ENCODE measurements around the gene USP12. TPM values are rescaled to one million over a fixed set of nuclear protein-coding genes. Genes with fewer than 3 reads are reported as not detected.

Gene USP12
- total and polyA plus RNA-seq, 3 donors from 2014 or later, result 24.3 to 30.2 (median 26.1) TPM

DNA sequence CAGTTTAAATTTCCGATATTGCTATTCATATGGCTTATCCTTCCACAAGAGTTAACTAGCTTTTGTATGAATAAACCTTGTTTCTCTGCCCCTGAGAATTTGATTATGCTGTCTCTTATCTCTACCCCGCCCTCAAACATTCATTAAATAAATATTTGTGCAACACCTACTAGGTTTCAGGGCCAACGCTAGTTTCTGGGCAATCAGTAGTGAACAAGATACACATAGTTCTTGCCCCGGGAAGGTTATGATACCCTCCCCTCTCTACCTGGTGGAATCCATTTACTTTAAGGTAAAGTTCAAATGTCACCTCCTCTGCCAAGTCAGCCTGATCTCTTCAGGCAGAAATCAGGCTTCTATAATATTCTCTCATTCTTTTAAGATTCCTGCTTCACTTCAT lies 16.6 kb upstream of the USP12 start:
- no peaks in the 10 kb centered on the region for H3K4me1 ChIP-seq
- no peaks in the 10 kb centered on the region for H3K36me3 ChIP-seq (ENCODE audit: low read depth, missing control alignments)
- H3K27me3 ChIP-seq, result no peaks in the 10 kb centered on the region
- H3K9me3 ChIP-seq, result no peaks in the 10 kb centered on the region
- no peak for DNase-seq
- H3K27ac ChIP-seq, result no peak overlapping the region
- 89 to 91% methylated on average over 4 of the region's 4 CpGs for WGBS, 2 donors
- no peak for TF ChIP-seq POLR2A (IDR thresholded peaks at IDR 0.05)
- TF ChIP-seq CTCF (IDR thresholded peaks at IDR 0.05), result no peak
- intact Hi-C loops (cut with DNase I; ENCODE audit: low total_unique reads), result no loop called here
- H3K4me3 ChIP-seq, result no peak overlapping the region

DNA sequence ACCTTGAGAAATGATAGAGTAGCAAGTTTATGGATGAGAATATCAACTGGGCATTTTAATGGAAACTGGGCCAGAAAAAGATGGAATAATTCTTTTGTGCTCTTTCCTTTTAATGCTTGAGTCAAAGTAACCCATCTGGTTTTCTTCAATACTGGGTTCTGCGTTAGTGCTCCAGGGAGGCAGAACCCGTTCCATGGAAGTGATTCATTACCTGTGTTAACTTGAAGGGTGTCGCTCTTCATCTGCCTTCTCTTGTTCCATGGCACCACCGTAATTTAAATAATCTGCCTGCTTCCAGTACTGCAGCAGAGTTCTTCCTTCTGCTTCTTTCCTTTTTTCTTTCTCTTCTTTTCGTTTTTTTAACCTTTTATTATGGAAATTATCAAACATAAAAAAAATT lies 14.7 kb upstream of the USP12 start:
- 66 to 69% methylated on average over 5 of the region's 5 CpGs for WGBS, 2 donors
- intact Hi-C loops (cut with DNase I; ENCODE audit: low total_unique reads), result no loop called here
- no peak for DNase-seq

GRCh38 chr13:27183561-27184147 lies 12.0 kb upstream of the USP12 start:
- no peaks in the 10 kb centered on the region for H3K36me3 ChIP-seq (ENCODE audit: low read depth, missing control alignments)
- TF ChIP-seq CTCF (IDR thresholded peaks at IDR 0.05), result no peak
- TF ChIP-seq POLR2A (IDR thresholded peaks at IDR 0.05), result no peak
- WGBS, 2 donors, result 81 to 83% methylated on average over 9 of the region's 9 CpGs
- no peak overlapping the region for H3K4me3 ChIP-seq
- H3K27me3 ChIP-seq, result no peaks in the 10 kb centered on the region
- DNase-seq, result no peak
- intact Hi-C loops (cut with DNase I; ENCODE audit: low total_unique reads), result no loop called here
- no peaks in the 10 kb centered on the region for H3K9me3 ChIP-seq
- no peak overlapping the region for H3K27ac ChIP-seq
- no peaks in the 10 kb centered on the region for H3K4me1 ChIP-seq

More for the DNA sequence above, 14.7 kb upstream of the USP12 start:
- no peak overlapping the region for H3K27ac ChIP-seq
- no peaks in the 10 kb centered on the region for H3K36me3 ChIP-seq (ENCODE audit: low read depth, missing control alignments)
- TF ChIP-seq POLR2A (IDR thresholded peaks at IDR 0.05) (no peak), CTCF (IDR thresholded peaks at IDR 0.05) (no peak)
- H3K4me3 ChIP-seq, result no peak overlapping the region
- H3K27me3 ChIP-seq, result no peaks in the 10 kb centered on the region
- H3K9me3 ChIP-seq, result no peaks in the 10 kb centered on the region
- no peaks in the 10 kb centered on the region for H3K4me1 ChIP-seq

- TF ChIP-seq POLR2A (IDR thresholded peaks at IDR 0.05) (no peak), CTCF (IDR thresholded peaks at IDR 0.05) (no peak)
- Histone ChIP-seq H3K4me1 (no peaks in the 10 kb centered on the region), H3K9me3 (no peaks in the 10 kb centered on the region), H3K4me3 (no peak overlapping the region), H3K27me3 (no peaks in the 10 kb centered on the region), H3K27ac (no peak overlapping the region), H3K36me3 (ENCODE audit: low read depth, missing control alignments) (no peaks in the 10 kb centered on the region)
- DNase-seq, result no peak
- intact Hi-C loops (cut with DNase I; ENCODE audit: low total_unique reads), result no loop called here
- WGBS, 2 donors, result 66 to 75% methylated on average over 10 of the region's 10 CpGs
Measured at GRCh38 chr13:27182844-27183497, 11.4 kb upstream of the USP12 start.

GRCh38 chr13:27182054-27182453 lies 10.4 kb upstream of the USP12 start:
- intact Hi-C loops (cut with DNase I; ENCODE audit: low total_unique reads), result no loop called here
- H3K9me3 ChIP-seq, result no peaks in the 10 kb centered on the region
- no peak for TF ChIP-seq POLR2A (IDR thresholded peaks at IDR 0.05)
- TF ChIP-seq CTCF (IDR thresholded peaks at IDR 0.05), result no peak
- no peaks in the 10 kb centered on the region for H3K36me3 ChIP-seq (ENCODE audit: low read depth, missing control alignments)
- no peak overlapping the region for H3K4me3 ChIP-seq
- H3K4me1 ChIP-seq, result no peaks in the 10 kb centered on the region
- WGBS, 2 donors, result 84 to 95% methylated on average over 2 of the region's 2 CpGs
- no peak overlapping the region for H3K27ac ChIP-seq
- no peak for DNase-seq
- H3K27me3 ChIP-seq, result no peaks in the 10 kb centered on the region
